Activated naive CD8-positive, alpha-beta T cell (primary cell): ENCODE results near the gene SND1.

Experiments used
- H3K27ac Mint-ChIP-seq: one replicate; pipeline ENCODE4 v1.8.0; 2021; ENCODE audit warnings: mixed read lengths
- H3K27me3 Mint-ChIP-seq: one replicate; pipeline ENCODE4 v1.8.0; 2021; ENCODE audit warnings: mixed read lengths
- H3K36me3 Mint-ChIP-seq: one replicate; pipeline ENCODE4 v1.8.0; 2021; ENCODE audit warnings: mixed read lengths
- H3K4me1 Mint-ChIP-seq: one replicate; pipeline ENCODE4 v1.8.0; 2021; ENCODE audit warnings: low read depth, mixed read lengths
- H3K4me3 Mint-ChIP-seq: one replicate; pipeline ENCODE4 v1.8.0; 2021; ENCODE audit warnings: mild to moderate bottlenecking, mixed read lengths
- H3K9me3 Mint-ChIP-seq: one replicate; pipeline ENCODE4 v1.8.0; 2021; ENCODE audit warnings: low read depth, mixed read lengths

Gene SND1

GRCh38 chr7:127638197-127638596 is 13.8 kb upstream of the SND1 start:
- peaks cover 2% of the 10 kb centered on the region for H3K4me1 Mint-ChIP-seq
- H3K4me3 Mint-ChIP-seq: no peak overlapping the region
- peaks cover 9% of the 10 kb centered on the region for H3K27me3 Mint-ChIP-seq
- H3K9me3 Mint-ChIP-seq: no peaks in the 10 kb centered on the region
- peaks cover 4% of the 10 kb centered on the region for H3K36me3 Mint-ChIP-seq
- no peak overlapping the region for H3K27ac Mint-ChIP-seq

- Mint-ChIP-seq H3K9me3 (no peaks in the 10 kb centered on the region), H3K27me3 (no peaks in the 10 kb centered on the region), H3K36me3 (no peaks in the 10 kb centered on the region), H3K4me3 (no peak overlapping the region), H3K27ac (no peak overlapping the region), H3K4me1 (no peaks in the 10 kb centered on the region)
Observed at GRCh38 chr7:127644484-127644883, 7.5 kb upstream of the SND1 start.

GRCh38 chr7:127647636-127648035 is 4.4 kb upstream of the SND1 start:
- H3K36me3 Mint-ChIP-seq: no peaks in the 10 kb centered on the region
- no peak overlapping the region for H3K27ac Mint-ChIP-seq
- no peak overlapping the region for H3K4me3 Mint-ChIP-seq
- H3K27me3 Mint-ChIP-seq: no peaks in the 10 kb centered on the region
- peaks cover 9% of the 10 kb centered on the region for H3K4me1 Mint-ChIP-seq
- no peaks in the 10 kb centered on the region for H3K9me3 Mint-ChIP-seq

- Mint-ChIP-seq H3K4me3 (no peak overlapping the region), H3K4me1 (peaks cover 22% of the 10 kb centered on the region), H3K27me3 (no peaks in the 10 kb centered on the region), H3K27ac (no peak overlapping the region), H3K36me3 (no peaks in the 10 kb centered on the region), H3K9me3 (no peaks in the 10 kb centered on the region)
Observed at GRCh38 chr7:127648986-127649385, 3.0 kb upstream of the SND1 start.

- H3K27ac Mint-ChIP-seq: peak overlapping the region; percentile 95
Observed at GRCh38 chr7:127650847-127651555, 993 bp upstream of the SND1 start.

GRCh38 chr7:127652333-127653248 is 597 bp downstream of the SND1 start:
- Mint-ChIP-seq H3K4me3 (peak overlapping the region; percentile 99), H3K9me3 (no peaks in the 10 kb centered on the region), H3K27me3 (no peaks in the 10 kb centered on the region), H3K36me3 (peaks cover 13% of the 10 kb centered on the region), H3K4me1 (peaks cover 50% of the 10 kb centered on the region), H3K27ac (peak overlapping the region; percentile 95)

More at GRCh38 chr7:127650847-127651555, 993 bp upstream of the SND1 start:
- no peaks in the 10 kb centered on the region for H3K27me3 Mint-ChIP-seq
- peaks cover 42% of the 10 kb centered on the region for H3K4me1 Mint-ChIP-seq
- peak overlapping the region; percentile 99 for H3K4me3 Mint-ChIP-seq
- peaks cover 10% of the 10 kb centered on the region for H3K36me3 Mint-ChIP-seq
- no peaks in the 10 kb centered on the region for H3K9me3 Mint-ChIP-seq

- Mint-ChIP-seq H3K4me1 (peaks cover 54% of the 10 kb centered on the region), H3K27me3 (no peaks in the 10 kb centered on the region), H3K9me3 (no peaks in the 10 kb centered on the region), H3K4me3 (peak overlapping the region; percentile 99), H3K27ac (peak overlapping the region; percentile 41), H3K36me3 (peaks cover 15% of the 10 kb centered on the region)
Observed at GRCh38 chr7:127653396-127653795, 1.4 kb downstream of the SND1 start.

GRCh38 chr7:127654404-127655394 is 2.7 kb downstream of the SND1 start:
- peaks cover 62% of the 10 kb centered on the region for H3K4me1 Mint-ChIP-seq
- H3K9me3 Mint-ChIP-seq: no peaks in the 10 kb centered on the region
- peaks cover 15% of the 10 kb centered on the region for H3K36me3 Mint-ChIP-seq
- peak overlapping the region; percentile 99 for H3K4me3 Mint-ChIP-seq
- H3K27me3 Mint-ChIP-seq: no peaks in the 10 kb centered on the region
- peak overlapping the region; percentile 78 for H3K27ac Mint-ChIP-seq

- peaks cover 64% of the 10 kb centered on the region for H3K4me1 Mint-ChIP-seq
- peaks cover 18% of the 10 kb centered on the region for H3K36me3 Mint-ChIP-seq
- peak overlapping the region; percentile 28 for H3K4me3 Mint-ChIP-seq
- H3K27ac Mint-ChIP-seq: peak overlapping the region; percentile 46
- no peaks in the 10 kb centered on the region for H3K27me3 Mint-ChIP-seq
- H3K9me3 Mint-ChIP-seq: no peaks in the 10 kb centered on the region
Observed at GRCh38 chr7:127655720-127656119, 3.7 kb downstream of the SND1 start.

- H3K27ac Mint-ChIP-seq: no peak overlapping the region
- H3K9me3 Mint-ChIP-seq: no peaks in the 10 kb centered on the region
- H3K27me3 Mint-ChIP-seq: no peaks in the 10 kb centered on the region
- no peak overlapping the region for H3K4me3 Mint-ChIP-seq
- peaks cover 18% of the 10 kb centered on the region for H3K36me3 Mint-ChIP-seq
- peaks cover 67% of the 10 kb centered on the region for H3K4me1 Mint-ChIP-seq
Observed at GRCh38 chr7:127657500-127657899, 5.5 kb downstream of the SND1 start.

- peaks cover 18% of the 10 kb centered on the region for H3K36me3 Mint-ChIP-seq
- H3K27me3 Mint-ChIP-seq: no peaks in the 10 kb centered on the region
- H3K9me3 Mint-ChIP-seq: no peaks in the 10 kb centered on the region
- H3K4me1 Mint-ChIP-seq: peaks cover 60% of the 10 kb centered on the region
- no peak overlapping the region for H3K4me3 Mint-ChIP-seq
- no peak overlapping the region for H3K27ac Mint-ChIP-seq
Observed at GRCh38 chr7:127658970-127659630, 7.1 kb downstream of the SND1 start.

GRCh38 chr7:127665922-127666321 is 13.9 kb downstream of the SND1 start:
- Mint-ChIP-seq H3K4me1 (peaks cover 63% of the 10 kb centered on the region), H3K27ac (no peak overlapping the region), H3K9me3 (no peaks in the 10 kb centered on the region), H3K4me3 (no peak overlapping the region), H3K27me3 (no peaks in the 10 kb centered on the region), H3K36me3 (peaks cover 6% of the 10 kb centered on the region)

GRCh38 chr7:127666602-127667001 is 14.6 kb downstream of the SND1 start:
- peaks cover 59% of the 10 kb centered on the region for H3K4me1 Mint-ChIP-seq

More at GRCh38 chr7:127666602-127667001, 14.6 kb downstream of the SND1 start:
- no peaks in the 10 kb centered on the region for H3K27me3 Mint-ChIP-seq
- H3K4me3 Mint-ChIP-seq: no peak overlapping the region
- H3K9me3 Mint-ChIP-seq: no peaks in the 10 kb centered on the region
- peaks cover 10% of the 10 kb centered on the region for H3K36me3 Mint-ChIP-seq
- H3K27ac Mint-ChIP-seq: peak overlapping the region; percentile 36
